ENCODE data around the gene VAV2.

VAV2 gene

GRCh38 chr9:134028076-134028475, 36.0 kb upstream of the VAV2 start:
- DNase-seq (ENCODE audit: low read depth) = no peak

GRCh38 chr9:134027561-134027960, 35.4 kb upstream of the VAV2 start:
- no peak for DNase-seq (ENCODE audit: low read depth)

- no peak for DNase-seq (ENCODE audit: low read depth)
Measured at GRCh38 chr9:134026981-134027380, 34.9 kb upstream of the VAV2 start.

DNA sequence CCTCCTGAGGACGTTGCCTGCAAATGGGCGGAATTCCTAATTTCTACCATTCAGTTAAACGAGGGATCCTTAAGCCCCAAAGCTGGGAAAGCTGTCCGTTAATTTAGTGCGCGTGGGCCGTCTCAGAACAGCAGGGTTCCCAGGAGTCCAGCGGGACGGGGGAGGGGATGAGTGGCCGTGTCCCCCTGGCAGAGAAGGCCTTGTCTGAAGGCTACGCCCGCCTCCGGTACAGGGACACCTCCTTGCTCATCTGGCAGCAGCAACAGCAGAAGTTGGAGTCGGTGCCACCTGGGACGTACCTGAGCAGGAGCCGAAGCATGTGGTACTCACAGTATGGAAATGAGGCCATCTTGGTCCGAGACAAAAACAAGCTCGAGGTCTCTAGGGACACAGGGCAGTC, 34.5 kb upstream of the VAV2 start:
- no peak for DNase-seq (ENCODE audit: low read depth)

- no peak for DNase-seq (ENCODE audit: low read depth)
Measured at GRCh38 chr9:134025606-134026541, 33.8 kb upstream of the VAV2 start.

DNA sequence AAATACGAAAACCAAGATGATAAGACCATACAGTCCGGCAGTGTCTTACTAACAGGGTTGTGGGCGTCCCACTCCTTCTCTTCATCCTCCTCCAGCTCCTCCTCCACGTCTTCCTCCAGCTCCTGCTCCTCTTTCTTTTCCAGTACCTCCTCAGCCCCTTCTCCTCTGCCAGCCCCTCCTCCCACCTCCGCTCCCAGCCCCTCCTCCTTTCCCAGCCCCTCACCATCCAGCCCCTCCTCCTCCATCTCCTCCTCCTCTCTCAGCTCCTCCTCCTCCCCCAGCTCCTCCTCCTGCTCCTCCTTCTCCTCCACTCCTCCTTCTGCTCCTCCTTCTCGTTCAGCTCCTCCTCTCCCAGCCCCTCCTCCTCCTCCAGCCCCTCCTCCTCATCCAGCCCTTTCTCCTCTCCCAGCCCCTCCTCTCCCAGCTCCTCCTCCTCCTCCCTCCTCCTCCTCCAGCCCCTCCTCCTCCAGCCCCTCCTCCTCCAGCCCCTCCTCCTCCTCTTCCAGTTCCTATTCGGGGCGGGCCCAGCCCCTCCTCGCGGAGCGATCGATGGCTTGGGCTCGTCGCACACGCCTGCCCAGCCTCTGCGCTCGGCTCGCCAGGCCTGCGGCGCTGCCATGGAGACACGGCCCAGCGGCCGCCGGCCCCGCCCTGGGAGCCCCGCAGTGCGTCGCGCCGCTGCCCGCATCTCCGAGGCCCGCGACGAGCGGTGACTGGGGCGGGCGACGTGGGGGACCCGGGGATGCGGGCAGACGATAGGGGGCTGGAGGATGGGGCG, 32.9 kb upstream of the VAV2 start, which contains the start of gene BRD3OS:
Gene BRD3OS, plus strand, starts transcription at position 654 of the 778 bp plus-strand sequence. CDS start 1,267 bp downstream, outside the sequence.
- peak; percentile 95 for DNase-seq (ENCODE audit: low read depth)

DNA sequence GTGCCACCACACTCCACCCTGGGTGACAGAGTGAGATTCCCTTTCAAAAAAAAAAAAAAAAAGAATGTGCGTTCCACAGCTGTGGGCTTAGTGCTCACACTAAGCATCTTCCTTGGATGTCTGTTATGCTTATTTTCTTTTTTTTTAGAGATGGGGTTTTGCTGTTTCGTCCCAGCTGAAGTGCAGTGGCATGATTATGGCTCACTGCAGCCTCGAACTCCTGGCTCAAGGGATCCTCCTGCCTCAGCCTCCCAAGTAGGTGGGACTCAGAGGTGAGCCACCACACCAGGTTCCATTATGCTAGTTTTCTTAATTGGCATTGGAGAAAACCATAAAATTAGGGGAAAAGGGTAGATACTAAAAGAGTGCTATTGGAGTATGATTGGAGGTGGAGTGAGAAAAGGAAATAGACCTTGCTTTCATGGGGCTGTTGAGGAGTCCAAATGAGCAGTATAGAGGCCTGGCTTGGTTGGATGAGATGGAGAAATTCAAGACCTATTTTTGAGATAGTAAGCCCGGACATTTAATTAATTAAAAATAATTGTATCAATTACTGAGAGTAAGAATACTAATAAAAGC, 32.2 kb upstream of the VAV2 start:
- DNase-seq (ENCODE audit: low read depth) = no peak

- no peak for DNase-seq (ENCODE audit: low read depth)
Measured at GRCh38 chr9:134014946-134015345, 22.8 kb upstream of the VAV2 start.

DNA sequence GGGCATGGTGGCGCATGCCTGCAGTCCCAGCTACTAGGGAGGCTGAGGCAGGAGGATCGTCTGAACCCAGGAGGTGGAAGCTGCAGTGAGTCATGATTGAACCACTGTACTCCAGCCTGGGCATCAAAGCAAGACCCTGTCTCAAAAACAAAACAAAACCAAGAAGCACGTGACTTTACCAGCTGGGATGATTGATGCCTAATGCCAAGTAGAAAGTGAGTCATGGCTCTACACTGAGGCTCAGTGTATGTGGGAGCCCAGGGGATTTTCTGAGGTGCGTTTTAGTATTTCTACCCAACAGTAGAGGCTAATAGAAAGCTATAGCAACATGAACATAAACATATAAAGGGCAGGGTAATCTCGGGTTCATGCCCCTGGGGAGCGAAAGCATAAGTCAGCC, 19.3 kb upstream of the VAV2 start:
- no peak for DNase-seq (ENCODE audit: low read depth)

- no peak for DNase-seq (ENCODE audit: low read depth)
Measured at GRCh38 chr9:134010310-134011173, 18.4 kb upstream of the VAV2 start.

DNA sequence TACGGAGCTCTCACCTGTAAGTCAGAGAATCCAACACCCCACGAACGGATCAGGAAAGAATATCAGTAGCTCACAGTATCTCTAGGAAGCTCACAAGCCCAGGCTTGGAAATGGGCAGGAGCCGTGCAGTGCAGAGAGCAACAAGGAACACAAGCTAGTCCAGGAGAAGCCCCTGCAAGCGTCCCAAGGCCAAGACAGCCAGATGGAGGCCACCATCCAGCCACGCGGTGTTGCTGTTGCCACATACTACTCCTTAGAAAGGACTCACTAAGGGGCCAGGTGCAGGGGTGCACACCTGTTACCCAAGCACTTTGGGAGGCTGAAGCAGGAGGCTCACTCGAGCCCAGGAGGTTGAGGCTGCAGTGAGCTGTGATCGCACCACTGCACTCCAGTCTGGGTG, 15.4 kb upstream of the VAV2 start:
- DNase-seq (ENCODE audit: low read depth) = no peak

DNA sequence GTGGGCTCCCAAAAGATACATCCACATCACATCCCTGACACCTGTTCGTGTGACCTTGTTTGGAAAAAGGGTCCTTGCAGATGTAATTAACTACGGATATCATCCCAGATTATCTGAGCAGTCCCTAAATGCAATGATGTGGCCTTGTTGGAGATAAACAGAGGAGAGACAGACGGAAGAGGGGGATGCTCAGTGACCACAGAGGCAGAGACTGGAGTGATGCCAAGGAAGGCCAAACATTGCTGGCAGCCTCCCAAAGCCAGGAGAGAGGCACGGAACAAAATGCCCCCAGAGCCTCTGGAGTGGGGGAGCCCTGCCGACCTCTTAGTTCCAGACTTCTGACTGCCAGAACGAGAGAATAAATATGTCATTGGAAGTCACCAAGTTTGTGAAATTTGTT, 15.0 kb upstream of the VAV2 start:
- no peak for DNase-seq (ENCODE audit: low read depth)

DNA sequence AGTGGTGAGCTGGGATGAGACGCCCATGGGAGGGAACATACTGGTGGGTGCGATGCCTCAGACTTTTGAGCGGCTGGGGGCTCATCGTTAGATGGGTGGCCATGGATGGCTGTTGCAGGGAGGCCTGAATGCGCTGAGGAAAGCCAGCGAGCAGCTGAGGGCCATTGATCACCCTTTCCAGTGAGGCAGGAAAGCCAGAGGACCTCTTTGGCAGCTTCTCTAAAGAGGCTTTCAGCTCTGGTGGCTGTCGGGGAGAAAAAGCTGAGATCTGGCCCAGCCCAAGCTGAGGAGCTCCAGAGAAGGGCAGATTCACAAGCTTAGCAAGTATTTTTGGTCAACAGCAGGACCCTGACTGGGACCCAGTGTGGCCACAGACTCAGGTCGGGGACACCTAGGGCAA, 13.3 kb upstream of the VAV2 start:
- no peak for DNase-seq (ENCODE audit: low read depth)

- DNase-seq (ENCODE audit: low read depth) = no peak
Measured at GRCh38 chr9:134004881-134005280, 12.8 kb upstream of the VAV2 start.

DNA sequence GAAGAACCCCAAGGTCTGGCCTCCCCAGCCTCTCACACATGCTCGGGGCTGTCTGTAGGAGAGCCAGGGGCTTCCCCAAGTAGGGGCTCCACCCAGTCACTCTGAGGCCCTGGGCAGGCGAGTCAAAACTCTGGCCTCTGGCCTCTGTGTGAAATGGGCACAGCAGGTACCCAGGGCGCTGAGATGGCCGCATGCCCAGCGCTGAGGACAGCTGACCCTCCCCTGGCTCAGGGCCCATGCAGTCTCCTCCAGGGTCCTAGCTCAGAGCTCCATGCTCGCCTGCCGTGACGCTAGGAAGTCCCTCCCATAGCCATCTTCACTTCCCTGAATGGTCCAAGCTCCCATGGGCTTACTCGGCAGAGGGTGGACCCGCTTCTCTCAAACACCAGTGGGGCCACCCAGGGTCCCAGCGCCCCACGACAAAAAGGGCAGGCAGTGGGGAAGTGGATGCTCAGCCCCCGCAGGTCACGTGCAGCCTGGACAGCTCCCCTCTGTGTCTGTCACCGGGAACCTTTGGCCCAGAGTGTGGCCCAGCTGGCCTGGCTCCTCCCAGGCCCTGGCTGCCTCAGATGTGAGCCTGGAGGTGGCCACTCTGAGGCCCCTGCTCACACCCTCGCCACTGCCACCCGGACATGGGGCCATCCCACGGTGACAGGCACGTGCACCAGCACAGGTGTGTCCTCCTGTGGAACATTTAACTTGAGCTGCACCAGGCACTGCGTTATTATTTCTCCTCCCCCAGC, 12.2 kb upstream of the VAV2 start:
- no peak for DNase-seq (ENCODE audit: low read depth)

DNA sequence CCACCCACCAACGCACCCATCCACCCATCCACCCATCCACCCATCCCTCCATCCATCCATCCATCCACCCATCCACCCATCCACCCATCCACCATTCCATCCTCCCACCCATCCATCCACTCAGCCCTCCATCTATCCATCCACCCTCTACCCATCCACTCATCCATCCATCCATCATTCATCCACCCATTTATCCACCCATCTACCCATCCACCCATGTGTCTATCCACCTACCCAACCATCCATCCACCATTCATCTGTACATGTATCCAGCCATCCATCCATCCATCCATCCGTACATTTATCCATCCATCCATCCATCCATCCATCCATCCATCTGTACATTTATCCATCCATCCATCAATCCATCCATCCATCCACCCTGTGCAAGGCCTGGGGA, 11.1 kb upstream of the VAV2 start:
- DNase-seq (ENCODE audit: low read depth) = no peak

GRCh38 chr9:134002796-134003195, 10.7 kb upstream of the VAV2 start:
- no peak for DNase-seq (ENCODE audit: low read depth)

GRCh38 chr9:133999851-134000265, 7.7 kb upstream of the VAV2 start:
- DNase-seq (ENCODE audit: low read depth) = no peak

DNA sequence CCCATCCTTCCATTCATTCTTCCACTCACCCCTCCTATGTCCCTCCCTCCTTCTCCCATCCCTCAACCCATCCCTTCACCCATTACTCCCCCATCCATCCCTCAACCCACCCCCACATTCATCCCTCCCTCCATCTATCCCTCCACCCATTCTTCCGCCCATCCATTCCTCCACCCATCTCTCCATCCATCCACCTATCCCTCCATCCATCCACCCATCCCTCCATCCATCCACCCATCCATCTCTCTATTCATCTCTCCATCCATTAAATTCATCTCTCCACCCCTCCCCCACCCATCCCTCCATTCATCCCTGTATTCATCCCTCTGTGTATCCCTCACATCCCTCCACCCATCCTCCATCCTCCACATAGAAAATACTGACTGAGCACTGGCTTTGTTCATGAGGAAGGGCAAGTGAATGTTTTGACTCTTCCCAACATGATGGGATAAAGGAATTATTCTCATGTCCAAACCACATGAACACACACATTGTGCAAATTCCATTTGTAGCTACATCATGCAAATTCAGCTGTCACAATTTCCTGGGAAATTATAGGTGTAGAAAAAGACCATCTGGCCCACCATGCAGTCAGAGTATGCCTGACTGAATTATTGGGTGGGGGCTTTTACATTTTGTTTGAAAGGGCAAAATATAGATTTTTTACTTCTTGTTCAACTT, 6.9 kb upstream of the VAV2 start:
- no peak for DNase-seq (ENCODE audit: low read depth)

DNA sequence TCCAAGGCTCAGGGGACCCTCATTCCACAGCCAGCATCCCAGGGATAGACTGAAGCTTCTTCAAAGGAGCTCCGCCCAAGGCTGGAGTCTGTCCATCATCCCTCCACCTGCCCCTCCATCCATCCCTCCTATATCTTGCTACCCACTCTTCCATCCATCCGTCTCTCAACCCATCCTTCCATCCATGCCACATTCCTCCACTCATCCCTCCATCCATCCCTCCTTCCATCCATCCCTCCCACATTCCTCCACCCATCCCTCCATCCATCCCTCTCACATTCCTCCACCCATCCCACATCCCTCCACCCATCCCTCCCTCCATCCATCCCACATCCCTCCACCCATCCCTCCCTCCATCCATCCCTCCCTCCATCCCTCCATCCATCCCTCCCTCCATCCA, 5.5 kb upstream of the VAV2 start:
- no peak for DNase-seq (ENCODE audit: low read depth)
